Endothelial cell of umbilical vein (primary cell): ENCODE measurements around the gene CREB3.

Source experiments
- CTCF ChIP-seq, 2 donors: IDR thresholded peaks; 1 replicate in 1 of 2; 2 replicates in 1 of 2; pipeline ENCODE4 v1.5.1; 2011; ENCODE audit warnings: low read length in 2 of 2, mild to moderate bottlenecking in 2 of 2, moderate library complexity in 2 of 2, control low read depth in 1 of 2, inconsistent platforms in 1 of 2, low read depth in 1 of 2; ENCODE audit not compliant: insufficient read depth in 1 of 2; ENCODE audit errors: extremely low read depth in 1 of 2
- EZH2 ChIP-seq: IDR thresholded peaks from 2 replicates; pipeline ENCODE4 v1.6.1; 2012; ENCODE audit warnings: borderline replicate concordance, low read depth, mild to moderate bottlenecking, moderate library complexity, low read length, inconsistent platforms; ENCODE audit not compliant: severe bottlenecking
- FOS ChIP-seq: IDR thresholded peaks from 2 replicates; pipeline ENCODE4 v1.6.1; 2011; ENCODE audit warnings: mild to moderate bottlenecking, low read length, moderate library complexity, borderline replicate concordance; ENCODE audit not compliant: insufficient read depth
- GATA2 ChIP-seq: IDR thresholded peaks from 2 replicates; pipeline ENCODE4 v1.7.0; 2011; ENCODE audit warnings: low read depth, mild to moderate bottlenecking, moderate library complexity, mixed read lengths, low read length; ENCODE audit not compliant: insufficient read length, insufficient read depth
- JUN ChIP-seq: IDR thresholded peaks from 2 replicates; pipeline ENCODE4 v1.6.1; 2011; ENCODE audit warnings: borderline replicate concordance, low read depth; ENCODE audit not compliant: insufficient read length, insufficient read depth
- MYC ChIP-seq: IDR thresholded peaks from one replicate; pipeline ENCODE4 v1.6.1; 2011; ENCODE audit warnings: mild to moderate bottlenecking, low read depth, low read length
- POLR2A ChIP-seq: IDR thresholded peaks from 2 replicates; pipeline ENCODE4 v1.6.1; 2012; ENCODE audit warnings: low read depth, mild to moderate bottlenecking, control low read depth, low read length
- POLR2AphosphoS5 ChIP-seq: IDR thresholded peaks from 2 replicates; pipeline ENCODE4 v1.6.1; 2012; ENCODE audit warnings: low read depth, mild to moderate bottlenecking, control low read depth, low read length, moderate library complexity; ENCODE audit not compliant: insufficient read depth

- TF ChIP-seq CTCF (IDR thresholded peaks at IDR 0.05; ENCODE audit: extremely low read depth in 1 of 2, insufficient read depth in 1 of 2, low read depth in 1 of 2, low read length in 2 of 2): peak; percentile 45 to 68
- TF ChIP-seq POLR2AphosphoS5: peak; percentile 83
- TF ChIP-seq POLR2A: no peak
- no peak for TF ChIP-seq MYC
- peak; percentile 91 for TF ChIP-seq FOS
- TF ChIP-seq EZH2: no peak
- no peak for TF ChIP-seq JUN
- TF ChIP-seq GATA2: no peak
These were observed 24.1 kb downstream of the CREB3 start for GRCh38 chr9:35756275-35757225.
